PC-3 (cell line): ENCODE results near the gene THOC5. TPM values are rescaled to one million over a fixed set of nuclear protein-coding genes. Genes with fewer than 3 reads are reported as not detected.

Experiments used
- ATAC-seq: fragments of 200-7000 bp; cut with Tn5 transposase; 2 replicates; pipeline ENCODE4 v1.9.1; 2020; ENCODE audit warnings: mild to moderate bottlenecking, moderate library complexity
- BruUV-seq: library from RNA; stranded (reverse); fragments of 400-500 nt; replicated peaks from 2 replicates; lab custom pipeline; 2021; lab: Mats Ljungman, UMichigan
- CTCF ChIA-PET: fragments of 300-600 bp; sonication (Branson Sonifier 250); formaldehyde crosslinking; loops from one replicate; lab custom pipeline; 2022; ENCODE audit warnings: antibody characterized with exemption; lab: Charles Lee
- POLR2A ChIA-PET: fragments of 300-600 bp; sonication (Branson Sonifier 250); formaldehyde crosslinking; loops from one replicate; lab custom pipeline; 2022; ENCODE audit warnings: antibody characterized with exemption; ENCODE audit not compliant: unreplicated experiment; lab: Charles Lee
- DNase-seq: peaks from one replicate; pipeline ENCODE4 v3.0.0-alpha.2; 2015
- H2AFZ ChIP-seq: fragments of 300-600 bp; sonication (generic); 2 replicates; pipeline ENCODE4 v1.6.0; 2016; ENCODE audit warnings: antibody characterized with exemption, low read length
- H3F3A ChIP-seq: fragments of 300-600 bp; sonication (generic); one replicate; pipeline ENCODE4 v1.6.0; 2017; ENCODE audit warnings: antibody characterized with exemption, low read length, control low read depth, mild to moderate bottlenecking; ENCODE audit not compliant: unreplicated experiment
- H3K27ac ChIP-seq: fragments of 300-600 bp; sonication (generic); 2 replicates; pipeline ENCODE4 v1.5.1; 2016; ENCODE audit warnings: mild to moderate bottlenecking, low read length
- H3K27me3 ChIP-seq: fragments of 300-600 bp; sonication (generic); 2 replicates; pipeline ENCODE4 v1.6.1; 2016; ENCODE audit warnings: low read length, mixed read lengths
- H3K36me3 ChIP-seq: fragments of 300-600 bp; sonication (generic); 2 replicates; pipeline ENCODE4 v1.6.1; 2016; ENCODE audit warnings: low read depth, mixed run types, low read length, mixed read lengths
- H3K4me1 ChIP-seq: fragments of 300-600 bp; sonication (generic); 2 replicates; pipeline ENCODE4 v1.5.1; 2016; ENCODE audit warnings: low read length; ENCODE audit not compliant: insufficient read depth
- H3K4me2 ChIP-seq: fragments of 300-600 bp; sonication (generic); 2 replicates; pipeline ENCODE4 v1.6.0; 2016; ENCODE audit warnings: low read length
- H3K4me3 ChIP-seq: fragments of 300-600 bp; sonication (generic); 2 replicates; pipeline ENCODE4 v1.5.1; 2016; ENCODE audit warnings: mild to moderate bottlenecking, low read length, mixed read lengths
- H3K79me2 ChIP-seq: fragments of 300-600 bp; sonication (generic); 2 replicates; pipeline ENCODE4 v1.6.1; 2017; ENCODE audit warnings: low read length, mixed read lengths
- H3K9ac ChIP-seq: fragments of 300-600 bp; sonication (generic); 2 replicates; pipeline ENCODE4 v1.6.0; 2016; ENCODE audit warnings: mild to moderate bottlenecking, low read length
- H3K9me2 ChIP-seq: fragments of 300-600 bp; sonication (generic); replicated peaks from 2 replicates; pipeline ENCODE4 v1.6.1; 2016; ENCODE audit warnings: mixed run types, low read length, mixed read lengths
- H3K9me3 ChIP-seq: fragments of 300-600 bp; sonication (generic); 2 replicates; pipeline ENCODE4 v1.6.1; 2016; ENCODE audit warnings: low read length, mixed read lengths
- H4K20me1 ChIP-seq: fragments of 300-600 bp; sonication (generic); 2 replicates; pipeline ENCODE4 v1.6.1; 2016; ENCODE audit warnings: low read length, mixed read lengths
- EZH2 ChIP-seq: fragments of 300-600 bp; sonication (generic); IDR thresholded peaks from one replicate; pipeline ENCODE4 v1.6.1; 2017; ENCODE audit warnings: antibody characterized with exemption, mild to moderate bottlenecking, low read length; ENCODE audit not compliant: unreplicated experiment
- EZH2phosphoT487 ChIP-seq: fragments of 300-600 bp; sonication (generic); IDR thresholded peaks from 2 replicates; pipeline ENCODE4 v1.6.1; 2018; ENCODE audit warnings: mild to moderate bottlenecking, antibody characterized with exemption, low read length, borderline replicate concordance
- intact Hi-C: fragments of 100-400 bp; cut with micrococcal nuclease; formaldehyde crosslinking; loops from 2 replicates; pipeline ENCODE4 v1.9.0; 2023
- total RNA-seq: library from RNA; depleted of rRNA; stranded (reverse); fragments of >200 nt; gene quantifications from 2 replicates; pipeline ENCODE4 v1.2.3, GENCODE V29; 2014
- TF ChIP-seq, protein P1 (sequence below): fragments of 300-600 bp; sonication (generic); conservative IDR thresholded peaks from 2 replicates; pipeline ENCODE4 v1.5.1; 2017; ENCODE audit warnings: antibody characterized with exemption, low read depth, mild to moderate bottlenecking, low read length

Gene THOC5
- total RNA-seq, 1 experiment from 2014 or later, result 33.9 TPM

DNA sequence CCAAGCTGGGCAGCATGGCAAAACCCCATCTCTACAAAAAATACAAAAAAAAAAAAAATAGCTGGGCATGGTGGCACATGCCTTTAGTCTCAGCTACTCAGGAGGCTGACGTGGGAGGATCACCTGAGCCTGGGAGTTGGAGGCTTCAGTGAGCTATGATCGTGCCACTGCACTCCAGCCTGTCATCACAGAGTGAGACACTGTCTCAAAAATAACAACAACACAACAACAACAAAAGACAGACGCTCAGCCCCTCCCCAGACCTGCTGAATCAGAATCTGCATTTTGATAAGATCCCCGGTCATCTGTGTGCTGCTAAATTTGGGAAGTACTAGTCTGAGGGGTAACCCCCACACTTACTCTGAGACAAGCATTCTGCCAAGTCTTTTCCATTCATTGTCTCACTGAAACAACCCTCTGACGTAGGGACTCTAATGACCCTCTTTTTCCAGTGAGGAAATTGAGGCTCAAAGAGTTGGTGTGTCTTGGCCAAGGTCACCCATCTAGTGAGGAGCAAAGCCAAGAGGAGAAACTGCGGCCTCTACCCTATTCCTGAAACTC lies 66.1 kb downstream of the THOC5 start:
- no peak overlapping the region for H3K4me2 ChIP-seq
- no peak overlapping the region for H3K9ac ChIP-seq
- no peak overlapping the region for H3K27ac ChIP-seq
- no peak for ATAC-seq
- no peaks in the 10 kb centered on the region for H3K9me2 ChIP-seq
- no peak overlapping the region for H3K4me3 ChIP-seq
- no peak for DNase-seq
- H4K20me1 ChIP-seq, result no peaks in the 10 kb centered on the region
- no peaks in the 10 kb centered on the region for H3K27me3 ChIP-seq
- H3F3A ChIP-seq, result no peaks in the 10 kb centered on the region
- TF ChIP-seq EZH2, result no peak
- TF ChIP-seq, protein P1, sequence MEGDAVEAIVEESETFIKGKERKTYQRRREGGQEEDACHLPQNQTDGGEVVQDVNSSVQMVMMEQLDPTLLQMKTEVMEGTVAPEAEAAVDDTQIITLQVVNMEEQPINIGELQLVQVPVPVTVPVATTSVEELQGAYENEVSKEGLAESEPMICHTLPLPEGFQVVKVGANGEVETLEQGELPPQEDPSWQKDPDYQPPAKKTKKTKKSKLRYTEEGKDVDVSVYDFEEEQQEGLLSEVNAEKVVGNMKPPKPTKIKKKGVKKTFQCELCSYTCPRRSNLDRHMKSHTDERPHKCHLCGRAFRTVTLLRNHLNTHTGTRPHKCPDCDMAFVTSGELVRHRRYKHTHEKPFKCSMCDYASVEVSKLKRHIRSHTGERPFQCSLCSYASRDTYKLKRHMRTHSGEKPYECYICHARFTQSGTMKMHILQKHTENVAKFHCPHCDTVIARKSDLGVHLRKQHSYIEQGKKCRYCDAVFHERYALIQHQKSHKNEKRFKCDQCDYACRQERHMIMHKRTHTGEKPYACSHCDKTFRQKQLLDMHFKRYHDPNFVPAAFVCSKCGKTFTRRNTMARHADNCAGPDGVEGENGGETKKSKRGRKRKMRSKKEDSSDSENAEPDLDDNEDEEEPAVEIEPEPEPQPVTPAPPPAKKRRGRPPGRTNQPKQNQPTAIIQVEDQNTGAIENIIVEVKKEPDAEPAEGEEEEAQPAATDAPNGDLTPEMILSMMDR, result no peak
- no peak for TF ChIP-seq EZH2phosphoT487
- no peaks in the 10 kb centered on the region for H3K4me1 ChIP-seq
- H3K36me3 ChIP-seq, result no peaks in the 10 kb centered on the region
- no peaks in the 10 kb centered on the region for H3K79me2 ChIP-seq
- no peaks in the 10 kb centered on the region for H3K9me3 ChIP-seq
- POLR2A ChIA-PET, result interaction anchor here (0.7 kb wide), 1 partner anchor 256 kb away, joined by 6 read pairs; no protein-coding TSS in a partner anchor
- no peak overlapping the region for H2AFZ ChIP-seq
- no TSS peak for BruUV-seq
- CTCF ChIA-PET, result no interaction called here
- intact Hi-C loops, result no loop called here

DNA sequence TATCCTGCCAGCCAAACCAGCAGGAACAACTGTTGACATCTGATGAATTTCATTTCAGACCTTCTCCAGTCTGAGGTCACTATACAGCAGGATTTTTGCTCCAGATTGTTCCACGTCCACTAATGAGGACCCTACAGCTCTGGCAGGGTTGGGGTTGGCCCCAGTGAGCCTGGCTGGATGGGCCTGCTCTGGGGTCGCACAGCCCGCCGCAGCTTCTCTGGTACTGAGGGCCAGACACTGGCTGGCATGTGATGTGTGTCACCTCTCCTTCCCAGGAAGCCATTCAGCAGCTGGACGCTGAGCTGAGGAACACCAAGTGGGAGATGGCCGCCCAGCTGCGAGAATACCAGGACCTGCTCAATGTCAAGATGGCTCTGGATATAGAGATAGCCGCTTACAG lies 68.1 kb downstream of the THOC5 start:
- H3K27ac ChIP-seq, result no peak overlapping the region
- no peak overlapping the region for H3K9ac ChIP-seq
- no peaks in the 10 kb centered on the region for H3K9me2 ChIP-seq
- DNase-seq, result no peak
- H3K36me3 ChIP-seq, result no peaks in the 10 kb centered on the region
- H3K9me3 ChIP-seq, result no peaks in the 10 kb centered on the region
- H2AFZ ChIP-seq, result no peak overlapping the region
- BruUV-seq, result no TSS peak
- H3K4me1 ChIP-seq, result no peaks in the 10 kb centered on the region
- no peak overlapping the region for H3K4me3 ChIP-seq
- H3K79me2 ChIP-seq, result no peaks in the 10 kb centered on the region
- H3F3A ChIP-seq, result no peaks in the 10 kb centered on the region
- ChIA-PET CTCF (no interaction called here), POLR2A (no interaction called here)
- intact Hi-C loops, result no loop called here
- no peaks in the 10 kb centered on the region for H4K20me1 ChIP-seq
- H3K27me3 ChIP-seq, result no peaks in the 10 kb centered on the region
- TF ChIP-seq, protein P1, result no peak
- TF ChIP-seq EZH2 (no peak), EZH2phosphoT487 (no peak)
- H3K4me2 ChIP-seq, result no peak overlapping the region
- no peak for ATAC-seq

DNA sequence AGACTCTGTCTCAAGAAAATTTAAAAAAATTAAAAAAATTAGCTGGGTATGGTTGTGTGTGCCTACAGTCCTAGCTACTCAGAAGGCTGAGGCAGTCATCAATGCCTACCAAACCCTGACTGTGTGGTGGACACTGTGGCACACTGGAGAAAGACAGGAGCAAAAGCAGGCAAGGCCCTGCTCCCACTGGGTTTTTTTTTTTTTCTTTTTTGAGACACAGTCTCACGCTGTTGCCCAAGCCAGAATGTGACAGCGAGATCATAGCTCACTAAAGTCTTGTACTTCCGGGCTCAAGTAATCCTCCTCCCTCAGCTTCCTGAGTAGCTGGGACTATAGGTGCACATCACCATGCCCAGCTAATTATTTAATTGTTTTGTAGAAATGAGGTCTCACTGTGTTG lies 68.9 kb downstream of the THOC5 start:
- Histone ChIP-seq H3K4me3 (no peak overlapping the region), H3K79me2 (no peaks in the 10 kb centered on the region), H3K9me2 (no peaks in the 10 kb centered on the region), H3K4me2 (no peak overlapping the region), H3F3A (no peaks in the 10 kb centered on the region), H3K27me3 (no peaks in the 10 kb centered on the region), H2AFZ (no peak overlapping the region), H3K9me3 (no peaks in the 10 kb centered on the region), H3K9ac (no peak overlapping the region), H3K36me3 (no peaks in the 10 kb centered on the region), H3K27ac (no peak overlapping the region), H3K4me1 (no peaks in the 10 kb centered on the region), H4K20me1 (no peaks in the 10 kb centered on the region)
- BruUV-seq, result no TSS peak
- CTCF ChIA-PET, result no interaction called here
- no peak for ATAC-seq
- TF ChIP-seq, protein P1, result no peak
- TF ChIP-seq EZH2 (no peak), EZH2phosphoT487 (no peak)
- POLR2A ChIA-PET, result no interaction called here
- no peak for DNase-seq
- intact Hi-C loops, result no loop called here
